Effector memory CD8-positive, alpha-beta T cell (primary cell): ENCODE results near the gene LRP5.

ENCODE experiments used
- ATAC-seq: fragments of 150-1000 bp; cut with Tn5 transposase; replicated peaks from 2 replicates; pipeline ENCODE4 v1.10.0; 2021; ENCODE audit warnings: mild to moderate bottlenecking, moderate library complexity
- DNase-seq, 3 experiments: peaks; one replicate each; pipeline ENCODE4 v3.0.0; 2021
- H3K27ac Mint-ChIP-seq, 2 donors: one replicate each; pipeline ENCODE4 v1.8.0; 2022; ENCODE audit warnings: mild to moderate bottlenecking in 2 of 2, mixed read lengths in 2 of 2, moderate library complexity in 2 of 2
- H3K27me3 Mint-ChIP-seq, 2 donors: one replicate each; pipeline ENCODE4 v1.8.0; 2022; ENCODE audit warnings: mixed read lengths in 2 of 2
- H3K36me3 Mint-ChIP-seq: one replicate; pipeline ENCODE4 v1.8.0; 2022; ENCODE audit warnings: mild to moderate bottlenecking, moderate library complexity, mixed read lengths; ENCODE audit not compliant: insufficient read depth
- H3K4me1 Mint-ChIP-seq, 2 donors: one replicate each; pipeline ENCODE4 v1.8.0; 2022; ENCODE audit warnings: low read depth in 2 of 2, mixed read lengths in 2 of 2
- H3K4me3 Mint-ChIP-seq, 2 donors: one replicate each; pipeline ENCODE4 v1.8.0; 2022; ENCODE audit warnings: mild to moderate bottlenecking in 2 of 2, mixed read lengths in 2 of 2, moderate library complexity in 2 of 2
- H3K9me3 Mint-ChIP-seq, 2 donors: one replicate each; pipeline ENCODE4 v1.8.0; 2022; ENCODE audit warnings: mixed read lengths in 2 of 2

Gene LRP5

GRCh38 chr11:68330700-68331337 lies 18.4 kb downstream of the LRP5 start:
- Mint-ChIP-seq H3K36me3 (peaks cover 3% of the 10 kb centered on the region), H3K27ac (peak overlapping the region in 1 of 2 donors; percentile 47), H3K4me3 (no peak overlapping the region), H3K4me1 (peaks cover 18 to 24% of the 10 kb centered on the region in 2 donors), H3K27me3 (peaks cover 0 to 9% of the 10 kb centered on the region in 2 donors), H3K9me3 (no peaks in the 10 kb centered on the region)
- ATAC-seq (no peak), DNase-seq (no peak)

- H3K27ac Mint-ChIP-seq: peak overlapping the region in 1 of 2 donors; percentile 47
- H3K9me3 Mint-ChIP-seq: no peaks in the 10 kb centered on the region
- DNase-seq: no peak
- H3K4me1 Mint-ChIP-seq: peaks cover 22 to 27% of the 10 kb centered on the region in 2 donors
- peaks cover 0 to 9% of the 10 kb centered on the region in 2 donors for H3K27me3 Mint-ChIP-seq
- peaks cover 2% of the 10 kb centered on the region for H3K36me3 Mint-ChIP-seq
- peak overlapping the region in 1 of 2 donors; percentile 21 for H3K4me3 Mint-ChIP-seq
- ATAC-seq: no peak
Observed at GRCh38 chr11:68331338-68331947, 19.1 kb downstream of the LRP5 start.

- Mint-ChIP-seq H3K9me3 (no peaks in the 10 kb centered on the region), H3K4me1 (peaks cover 30 to 34% of the 10 kb centered on the region in 2 donors), H3K27me3 (peaks cover 0 to 9% of the 10 kb centered on the region in 2 donors), H3K4me3 (no peak overlapping the region), H3K36me3 (no peaks in the 10 kb centered on the region), H3K27ac (no peak overlapping the region)
- ATAC-seq (no peak), DNase-seq (no peak)
Observed at GRCh38 chr11:68332186-68332585, 19.8 kb downstream of the LRP5 start.

GRCh38 chr11:68333173-68333572 lies 20.8 kb downstream of the LRP5 start:
- Mint-ChIP-seq H3K27me3 (peaks cover 0 to under 1% of the 10 kb centered on the region in 2 donors), H3K36me3 (no peaks in the 10 kb centered on the region), H3K27ac (no peak overlapping the region), H3K4me1 (peaks cover 34 to 38% of the 10 kb centered on the region in 2 donors), H3K9me3 (no peaks in the 10 kb centered on the region), H3K4me3 (no peak overlapping the region)
- ATAC-seq (no peak), DNase-seq (no peak)

GRCh38 chr11:68334923-68335322 lies 22.5 kb downstream of the LRP5 start:
- Mint-ChIP-seq H3K36me3 (no peaks in the 10 kb centered on the region), H3K4me3 (no peak overlapping the region), H3K27me3 (no peaks in the 10 kb centered on the region), H3K4me1 (peaks cover 32 to 34% of the 10 kb centered on the region in 2 donors), H3K9me3 (no peaks in the 10 kb centered on the region), H3K27ac (no peak overlapping the region)
- ATAC-seq: no peak
- DNase-seq: no peak

- H3K9me3 Mint-ChIP-seq: no peaks in the 10 kb centered on the region
- no peak overlapping the region for H3K27ac Mint-ChIP-seq
- no peaks in the 10 kb centered on the region for H3K27me3 Mint-ChIP-seq
- DNase-seq (no peak), ATAC-seq (no peak)
- peaks cover 37 to 40% of the 10 kb centered on the region in 2 donors for H3K4me1 Mint-ChIP-seq
- H3K4me3 Mint-ChIP-seq: no peak overlapping the region
- no peaks in the 10 kb centered on the region for H3K36me3 Mint-ChIP-seq
Observed at GRCh38 chr11:68335683-68336082, 23.3 kb downstream of the LRP5 start.

- Mint-ChIP-seq H3K9me3 (no peaks in the 10 kb centered on the region), H3K4me1 (peaks cover 41% of the 10 kb centered on the region in 2 donors), H3K36me3 (no peaks in the 10 kb centered on the region), H3K27ac (peak overlapping the region in 1 of 2 donors; percentile 60), H3K4me3 (no peak overlapping the region), H3K27me3 (no peaks in the 10 kb centered on the region)
- ATAC-seq (peak; percentile 11), DNase-seq (no peak)
Observed at GRCh38 chr11:68336716-68337115, 24.3 kb downstream of the LRP5 start.

GRCh38 chr11:68337399-68337835 lies 25.0 kb downstream of the LRP5 start:
- ATAC-seq: no peak

GRCh38 chr11:68338051-68338780 lies 25.8 kb downstream of the LRP5 start:
- peak overlapping the region in 1 of 2 donors; percentile 52 for H3K27ac Mint-ChIP-seq
- peaks cover 39 to 42% of the 10 kb centered on the region in 2 donors for H3K4me1 Mint-ChIP-seq
- H3K36me3 Mint-ChIP-seq: no peaks in the 10 kb centered on the region
- H3K9me3 Mint-ChIP-seq: no peaks in the 10 kb centered on the region
- H3K27me3 Mint-ChIP-seq: no peaks in the 10 kb centered on the region
- ATAC-seq (no peak), DNase-seq (no peak)
- H3K4me3 Mint-ChIP-seq: peak overlapping the region; percentile 7 to 40

More at GRCh38 chr11:68337399-68337835, 25.0 kb downstream of the LRP5 start:
- DNase-seq: no peak
- H3K9me3 Mint-ChIP-seq: no peaks in the 10 kb centered on the region
- peak overlapping the region; percentile 7 to 40 for H3K4me3 Mint-ChIP-seq
- peaks cover 39 to 42% of the 10 kb centered on the region in 2 donors for H3K4me1 Mint-ChIP-seq
- H3K36me3 Mint-ChIP-seq: no peaks in the 10 kb centered on the region
- no peaks in the 10 kb centered on the region for H3K27me3 Mint-ChIP-seq
- H3K27ac Mint-ChIP-seq: peak overlapping the region in 1 of 2 donors; percentile 52

- peaks cover 39% of the 10 kb centered on the region in 2 donors for H3K4me1 Mint-ChIP-seq
- peak overlapping the region in 1 of 2 donors; percentile 39 for H3K27ac Mint-ChIP-seq
- no peaks in the 10 kb centered on the region for H3K9me3 Mint-ChIP-seq
- no peaks in the 10 kb centered on the region for H3K36me3 Mint-ChIP-seq
- no peaks in the 10 kb centered on the region for H3K27me3 Mint-ChIP-seq
- peak; percentile 87 for ATAC-seq
- peak overlapping the region; percentile 3 to 24 for H3K4me3 Mint-ChIP-seq
- peak; percentile 11 to 43 (median 14) for DNase-seq
Observed at GRCh38 chr11:68340003-68340767, 27.8 kb downstream of the LRP5 start.

- ATAC-seq: peak; percentile 75
- Mint-ChIP-seq H3K36me3 (no peaks in the 10 kb centered on the region), H3K9me3 (no peaks in the 10 kb centered on the region), H3K27ac (peak overlapping the region; percentile 26 to 69), H3K4me3 (peak overlapping the region; percentile 3 to 24), H3K4me1 (peaks cover 34% of the 10 kb centered on the region in 2 donors), H3K27me3 (no peaks in the 10 kb centered on the region)
- peak; percentile 7 to 16 (median 16) for DNase-seq
Observed at GRCh38 chr11:68340784-68341556, 28.6 kb downstream of the LRP5 start.

GRCh38 chr11:68341557-68342458 lies 29.4 kb downstream of the LRP5 start:
- ATAC-seq (no peak), DNase-seq (no peak)
- Mint-ChIP-seq H3K27ac (peak overlapping the region; percentile 26 to 69), H3K4me1 (peaks cover 28 to 29% of the 10 kb centered on the region in 2 donors), H3K27me3 (no peaks in the 10 kb centered on the region), H3K9me3 (no peaks in the 10 kb centered on the region), H3K4me3 (peak overlapping the region; percentile 22 to 36), H3K36me3 (no peaks in the 10 kb centered on the region)
